Amygdala (tissue), 56 donors: ENCODE data around the gene FTHL17.

ENCODE experiments used
- DNase-seq, 56 donors: peaks; one replicate each; lab custom pipeline; 2025; lab: John Stamatoyannopoulos, UW

The FTHL17 gene

GRCh38 chrX:31071725-31072124 is at the start of gene FTHL17:
Gene FTHL17 (minus strand): TSS chrX:31072041. CDS start chrX:31071953, 88 bp downstream.
- DNase-seq, result no peak

DNA sequence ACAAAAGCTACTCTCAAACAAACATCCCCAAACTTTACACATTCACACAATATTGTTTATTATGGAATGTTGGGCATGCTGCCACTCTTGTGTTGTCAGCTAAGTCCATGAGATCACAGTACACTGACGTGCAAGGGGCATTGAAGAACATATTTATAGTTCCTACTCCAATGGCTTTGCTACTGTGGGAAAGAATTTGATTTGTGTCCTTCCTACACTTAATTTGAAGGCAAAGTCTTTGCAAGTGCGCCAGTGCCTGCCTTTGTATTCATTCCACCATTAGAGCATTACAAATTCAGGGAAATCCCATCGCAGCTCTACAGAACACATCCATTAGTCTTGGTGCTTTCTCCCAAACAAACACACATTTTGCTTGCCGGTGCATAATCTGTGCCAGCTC is 45.4 kb upstream of the FTHL17 start:
- DNase-seq, result no peak

DNA sequence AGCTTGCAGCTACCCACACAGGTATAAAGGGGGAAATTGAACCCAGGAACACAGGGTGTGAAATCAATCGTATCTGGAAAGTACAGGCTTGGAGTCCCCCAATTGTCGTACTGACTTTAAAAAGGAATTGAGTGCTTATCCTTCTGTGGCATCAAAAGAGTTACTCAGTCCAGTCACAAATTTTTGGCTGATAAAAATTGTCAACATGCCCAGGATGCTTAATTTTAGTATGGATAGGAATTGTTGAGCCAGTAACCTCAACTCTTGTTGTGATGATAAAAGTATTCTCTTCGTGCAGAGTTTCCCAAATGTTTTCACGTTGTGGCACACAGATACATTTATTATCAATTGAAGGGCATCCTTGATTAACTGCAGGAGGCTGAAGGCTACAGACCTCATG is 43.6 kb upstream of the FTHL17 start:
- no peak for DNase-seq

- no peak for DNase-seq
Observed at GRCh38 chrX:31114858-31115257, 43.0 kb upstream of the FTHL17 start.

- no peak for DNase-seq
Observed at GRCh38 chrX:31112226-31112999, 40.6 kb upstream of the FTHL17 start.

DNA sequence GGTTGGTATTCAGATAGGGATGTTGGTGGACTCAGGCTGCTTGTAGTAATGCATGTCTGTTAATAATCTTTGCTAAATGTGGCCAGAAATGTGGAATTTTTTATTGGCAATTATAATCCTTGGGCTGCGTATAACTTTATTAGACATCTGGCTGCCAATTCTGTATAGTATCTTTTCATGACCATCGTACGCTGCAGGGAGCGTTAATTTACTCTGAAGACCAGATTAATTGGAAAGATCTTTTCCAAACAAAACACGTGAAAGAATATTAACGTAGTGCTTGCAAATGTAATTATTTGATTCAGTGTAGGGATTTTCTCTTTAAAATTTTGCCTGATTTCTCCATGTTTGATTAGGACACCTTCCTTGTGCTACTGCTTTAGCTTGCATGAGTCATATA is 38.8 kb upstream of the FTHL17 start:
- no peak for DNase-seq

DNA sequence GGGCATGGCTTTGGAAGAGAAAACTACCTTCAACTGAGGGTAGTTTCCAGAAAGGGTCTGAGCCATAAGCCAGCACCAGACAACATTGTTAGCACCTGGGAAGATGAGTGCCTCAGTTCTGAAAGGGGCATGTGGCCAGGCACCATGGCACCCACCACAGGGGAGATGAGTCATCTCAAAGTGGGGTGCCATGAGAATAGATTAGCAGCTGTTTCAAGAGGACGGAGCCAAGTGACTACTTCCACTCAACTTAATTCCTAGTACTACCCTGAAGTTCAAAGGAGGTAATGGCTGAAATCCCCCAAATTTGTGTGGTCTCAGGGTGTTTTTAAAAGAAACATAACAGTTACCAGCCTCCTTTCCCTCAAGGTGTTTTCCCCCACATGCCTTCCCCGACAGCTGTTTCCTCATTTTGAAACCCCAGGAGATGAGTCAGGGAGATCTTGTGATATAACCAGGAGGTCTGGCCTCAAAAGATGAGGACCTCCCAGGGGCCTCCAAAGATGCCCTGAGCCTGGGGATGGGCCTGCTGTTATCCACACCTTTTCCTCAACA is 27.8 kb upstream of the FTHL17 start:
- no peak for DNase-seq

DNA sequence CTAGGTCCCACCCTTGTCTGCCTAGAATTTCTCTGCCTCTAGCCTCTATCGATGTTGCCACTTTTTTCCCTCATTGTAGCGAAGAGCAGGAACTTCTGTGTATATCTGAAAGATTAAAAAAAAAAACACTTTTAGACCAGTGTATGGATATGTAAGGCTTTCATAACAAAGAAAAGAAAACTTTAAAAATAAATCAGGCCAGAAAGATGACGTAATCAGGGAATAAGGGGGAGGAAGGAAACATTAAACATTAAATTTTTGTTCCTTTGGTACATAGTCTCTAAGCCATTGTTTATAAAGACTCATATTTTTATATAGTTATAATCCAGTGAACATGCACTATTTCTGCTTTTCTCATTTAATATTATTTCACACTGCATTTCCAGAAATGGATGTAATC is 26.2 kb upstream of the FTHL17 start:
- no peak for DNase-seq

- no peak for DNase-seq
Observed at GRCh38 chrX:31093639-31093975, 21.8 kb upstream of the FTHL17 start.

DNA sequence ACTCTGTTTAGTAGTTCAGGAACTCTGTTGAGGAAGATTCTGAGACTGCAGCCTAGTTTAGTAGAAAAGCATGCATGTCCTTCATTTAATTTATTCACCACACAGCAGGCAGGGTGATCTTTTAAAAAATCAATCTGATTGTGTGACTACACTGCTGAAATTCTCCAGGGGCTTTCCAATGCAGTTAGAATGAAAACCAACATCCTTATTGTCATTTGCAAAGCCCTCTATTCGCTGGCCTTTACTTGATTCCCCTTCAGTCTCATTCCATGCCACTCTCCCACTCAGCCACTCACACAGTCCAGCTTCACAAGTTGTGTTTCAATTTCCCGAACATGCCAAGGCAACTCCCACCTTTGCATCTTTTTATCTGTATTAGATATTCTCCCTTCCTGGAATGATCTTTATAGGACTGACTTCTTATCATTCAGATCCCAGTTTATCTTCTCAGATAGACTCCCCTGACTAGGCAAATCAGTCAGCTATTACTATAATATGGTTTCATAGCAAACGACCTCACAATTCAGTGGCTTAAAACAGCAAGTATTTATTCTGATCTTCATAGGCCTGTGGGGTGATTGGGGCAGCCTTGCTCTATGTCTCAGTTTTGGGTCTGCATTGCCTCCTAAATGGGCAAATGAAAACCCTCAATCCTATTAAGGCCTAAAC is 21.3 kb upstream of the FTHL17 start:
- DNase-seq, result no peak

- no peak for DNase-seq
Observed at GRCh38 chrX:31092476-31092875, 20.6 kb upstream of the FTHL17 start.

- DNase-seq, result no peak
Observed at GRCh38 chrX:31091819-31092218, 20.0 kb upstream of the FTHL17 start.

- DNase-seq, result no peak
Observed at GRCh38 chrX:31074522-31074921, 2.7 kb upstream of the FTHL17 start.

DNA sequence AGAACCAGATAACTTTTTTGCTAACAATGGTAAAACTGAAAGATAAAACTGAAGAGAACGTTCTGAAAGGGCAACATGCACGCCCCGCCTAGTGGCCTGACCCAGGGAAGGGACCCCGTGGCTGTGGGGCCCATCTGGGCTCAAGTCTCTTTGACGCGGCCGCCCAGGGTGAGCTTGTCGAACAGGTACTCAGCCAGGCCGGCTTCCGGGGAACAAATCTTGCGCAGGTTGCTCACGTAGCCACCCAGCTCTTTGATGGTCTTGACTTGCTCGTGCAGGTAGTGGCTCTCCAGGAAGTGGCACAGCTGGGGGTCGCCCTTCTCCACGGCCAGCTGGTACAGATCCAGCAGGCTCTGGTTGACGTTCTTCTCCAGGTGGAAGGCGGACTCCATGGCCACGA is 579 bp downstream of the FTHL17 start:
- no peak for DNase-seq

- no peak for DNase-seq
Observed at GRCh38 chrX:31070057-31070468, 1.8 kb downstream of the FTHL17 start.

DNA sequence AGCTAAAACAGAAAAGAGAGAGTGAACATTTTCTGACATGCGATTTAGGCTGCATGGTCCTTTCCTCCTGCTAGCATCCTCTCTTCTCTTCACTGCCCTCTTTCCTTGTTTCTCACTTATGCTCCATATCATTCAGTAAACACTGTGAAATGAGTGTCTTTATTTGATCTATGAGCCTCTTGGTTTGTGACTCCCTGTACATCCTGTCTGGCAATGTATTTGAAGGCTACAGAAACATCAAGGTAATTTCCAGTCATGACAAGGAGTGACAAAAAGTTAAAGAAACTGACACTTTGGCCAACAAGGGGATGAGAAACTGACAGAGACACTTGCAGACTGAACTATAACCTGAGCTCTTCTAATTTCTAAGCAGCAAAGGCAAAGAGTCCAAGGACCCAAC is 8.7 kb downstream of the FTHL17 start:
- DNase-seq, result no peak

- DNase-seq, result no peak
Observed at GRCh38 chrX:31061091-31061490, 10.8 kb downstream of the FTHL17 start.

GRCh38 chrX:31060016-31060415 is 11.8 kb downstream of the FTHL17 start:
- DNase-seq, result no peak

GRCh38 chrX:31058284-31058683 is 13.6 kb downstream of the FTHL17 start:
- no peak for DNase-seq

DNA sequence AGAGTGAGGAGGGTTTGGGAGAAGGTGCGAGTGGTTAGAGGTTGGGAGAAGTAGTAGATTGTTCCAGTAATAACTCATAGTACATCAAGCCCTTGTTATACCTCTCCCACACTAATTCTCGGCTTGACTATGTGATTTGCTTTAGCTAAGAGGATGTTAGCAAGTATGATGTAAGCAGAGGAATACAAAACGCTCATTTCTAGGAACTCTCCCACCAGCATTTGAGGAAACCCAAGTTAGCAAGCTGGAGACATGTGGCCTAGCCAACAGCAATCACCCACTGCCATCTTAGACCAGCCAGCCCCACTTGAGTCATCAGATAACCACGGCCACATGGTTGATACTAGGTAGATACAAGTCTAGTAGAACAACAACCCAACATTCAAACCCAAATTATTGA is 14.2 kb downstream of the FTHL17 start:
- no peak for DNase-seq

GRCh38 chrX:31057291-31057690 is 14.6 kb downstream of the FTHL17 start:
- DNase-seq, result no peak

GRCh38 chrX:31053621-31054020 is 18.2 kb downstream of the FTHL17 start:
- DNase-seq, result no peak
